Liver (tissue), 9 donors: ENCODE measurements around the gene LRRC7. TPM values are rescaled to one million over a fixed set of nuclear protein-coding genes. Genes with fewer than 3 reads are reported as not detected.

Experiments used
- DNase-seq: peaks from one replicate; pipeline ENCODE4 v3.0.0-alpha.2; 2017; ENCODE audit warnings: low spot score
- H3K27ac ChIP-seq, 2 donors: one replicate each; pipeline ENCODE4 v1.7.0; 2013; ENCODE audit warnings: inconsistent platforms in 2 of 2, low read length in 2 of 2, control low read depth in 1 of 2, low read depth in 1 of 2, mild to moderate bottlenecking in 1 of 2
- H3K27me3 ChIP-seq, 4 donors: one replicate each; pipeline versions ENCODE4 v1.6.1 to v1.7.0; 2013; ENCODE audit warnings: low read length in 3 of 4, inconsistent platforms in 1 of 4, mild to moderate bottlenecking in 1 of 4, moderate library complexity in 1 of 4; ENCODE audit not compliant: control insufficient read depth in 4 of 4, insufficient read depth in 4 of 4
- H3K36me3 ChIP-seq, 4 donors: one replicate each; pipeline versions ENCODE4 v1.6.1 to v1.7.0; 2013; ENCODE audit warnings: low read length in 3 of 4, mild to moderate bottlenecking in 3 of 4, low read depth in 1 of 4, moderate library complexity in 1 of 4; ENCODE audit not compliant: control insufficient read depth in 4 of 4, insufficient read depth in 3 of 4
- H3K4me1 ChIP-seq, 4 donors: one replicate each; pipeline versions ENCODE4 v1.6.1 to v1.7.0; 2013; ENCODE audit warnings: low read length in 3 of 4, mild to moderate bottlenecking in 3 of 4, moderate library complexity in 1 of 4; ENCODE audit not compliant: control insufficient read depth in 4 of 4, insufficient read depth in 4 of 4
- H3K4me3 ChIP-seq, 3 donors: one replicate each; pipeline versions ENCODE4 v1.6.1 to v1.7.0; 2013; ENCODE audit warnings: low read length in 3 of 3, control low read depth in 1 of 3, low read depth in 1 of 3, mild to moderate bottlenecking in 1 of 3
- H3K9ac ChIP-seq, 2 donors: one replicate each; pipeline ENCODE4 v1.7.0; 2013; ENCODE audit warnings: low read length in 2 of 2, mild to moderate bottlenecking in 2 of 2, moderate library complexity in 2 of 2, control low read depth in 1 of 2, low read depth in 1 of 2
- H3K9me3 ChIP-seq, 4 donors: one replicate each; pipeline versions ENCODE4 v1.6.1 to v1.7.0; 2013; ENCODE audit warnings: low read length in 3 of 4; ENCODE audit not compliant: control insufficient read depth in 4 of 4
- EGR1 ChIP-seq, 2 donors: IDR thresholded peaks; 2 replicates each; pipeline ENCODE4 v1.6.1; 2016 to 2018; ENCODE audit warnings: antibody characterized with exemption in 2 of 2, low read depth in 2 of 2
- FOXA1 ChIP-seq: IDR thresholded peaks from 2 replicates; pipeline ENCODE4 v1.6.1; 2016; ENCODE audit warnings: antibody characterized with exemption
- FOXA2 ChIP-seq: IDR thresholded peaks from 2 replicates; pipeline ENCODE4 v1.6.1; 2016; ENCODE audit warnings: antibody characterized with exemption
- GABPA ChIP-seq, 2 donors: IDR thresholded peaks in 1 of 2; conservative IDR thresholded peaks in 1 of 2; 2 replicates each; pipeline ENCODE4 v1.6.1; 2016; ENCODE audit warnings: antibody characterized with exemption in 2 of 2, mild to moderate bottlenecking in 1 of 2, moderate library complexity in 1 of 2
- HNF4A ChIP-seq, 2 donors: conservative IDR thresholded peaks; 2 replicates each; pipeline ENCODE4 v1.6.1; 2016; ENCODE audit warnings: antibody characterized with exemption in 2 of 2, mild to moderate bottlenecking in 2 of 2
- HNF4G ChIP-seq: IDR thresholded peaks from 2 replicates; pipeline ENCODE4 v1.6.1; 2016; ENCODE audit warnings: antibody characterized with exemption
- JUND ChIP-seq, 2 donors: IDR thresholded peaks; 2 replicates each; pipeline ENCODE4 v1.6.1; 2016; ENCODE audit warnings: antibody characterized with exemption in 2 of 2
- NR2F2 ChIP-seq: IDR thresholded peaks from 2 replicates; pipeline ENCODE4 v1.6.1; 2016; ENCODE audit warnings: antibody characterized with exemption
- RAD21 ChIP-seq, 2 donors: IDR thresholded peaks; 2 replicates each; pipeline ENCODE4 v1.6.1; 2016; ENCODE audit warnings: antibody characterized with exemption in 2 of 2, mild to moderate bottlenecking in 2 of 2
- RXRA ChIP-seq, 2 donors: IDR thresholded peaks; 2 replicates each; pipeline ENCODE4 v1.6.1; 2017 to 2018; ENCODE audit warnings: antibody characterized with exemption in 2 of 2, mild to moderate bottlenecking in 1 of 2
- SP1 ChIP-seq: IDR thresholded peaks from 2 replicates; pipeline ENCODE4 v1.6.1; 2018; ENCODE audit warnings: antibody characterized with exemption, mild to moderate bottlenecking
- TAF1 ChIP-seq: conservative IDR thresholded peaks from 2 replicates; pipeline ENCODE4 v1.6.1; 2016; ENCODE audit warnings: antibody characterized with exemption, mild to moderate bottlenecking
- YY1 ChIP-seq: IDR thresholded peaks from 2 replicates; pipeline ENCODE4 v1.6.1; 2016; ENCODE audit warnings: antibody characterized with exemption, mild to moderate bottlenecking
- WGBS: extraction: QIAGEN DNeasy Blood & Tissue Kit; methylation state at CpG from one replicate; pipeline ENCODE4 v1.1.7; 2013; 5-methylcytosine and 5-hydroxymethylcytosine counted together
- polyA plus RNA-seq, 2 donors: library from polyadenylated mRNA; stranded (reverse) in 1 of 2; unstranded in 1 of 2; fragments of 200-250 nt in 1 of 2; fragments of >200 nt in 1 of 2; fragmentation: Nextera tagmentation in 1 of 2; extraction: Ambion mirVana in 1 of 2; gene quantifications; one replicate each; pipeline versions ENCODE4 v1.2.1 to v1.2.3, GENCODE V29; 2013 to 2015
- total RNA-seq, 2 donors: library from RNA; depleted of rRNA; stranded (reverse); fragments of >200 nt; gene quantifications; one replicate each; pipeline ENCODE4 v1.2.3, GENCODE V29; 2014
- TF ChIP-seq, protein P1 (sequence below): IDR thresholded peaks from 2 replicates; pipeline ENCODE4 v1.6.1; 2016; ENCODE audit warnings: antibody characterized with exemption
- TF ChIP-seq, protein P2 (sequence below): fragments of 150-350 bp; IDR thresholded peaks from 2 replicates; pipeline ENCODE4 v1.5.1; 2017; ENCODE audit warnings: improper control_type of control experiment, low read depth, low read length; ENCODE audit not compliant: missing input control
- TF ChIP-seq, protein P3 (sequence below): IDR thresholded peaks from 2 replicates; pipeline ENCODE4 v1.6.1; 2016; ENCODE audit warnings: antibody characterized with exemption, mild to moderate bottlenecking
- TF ChIP-seq, protein P4 (sequence below): IDR thresholded peaks from 2 replicates; pipeline ENCODE4 v1.6.1; 2016; ENCODE audit warnings: antibody characterized with exemption
- donor health status: healthy.
- donor health status: healthy.
- donor health status: healthy.
- donor health status: healthy.
- donor health status: healthy.

The LRRC7 gene
- total and polyA plus RNA-seq, 4 donors, result 0.08 to 1.1 (median 0.67) TPM

DNA sequence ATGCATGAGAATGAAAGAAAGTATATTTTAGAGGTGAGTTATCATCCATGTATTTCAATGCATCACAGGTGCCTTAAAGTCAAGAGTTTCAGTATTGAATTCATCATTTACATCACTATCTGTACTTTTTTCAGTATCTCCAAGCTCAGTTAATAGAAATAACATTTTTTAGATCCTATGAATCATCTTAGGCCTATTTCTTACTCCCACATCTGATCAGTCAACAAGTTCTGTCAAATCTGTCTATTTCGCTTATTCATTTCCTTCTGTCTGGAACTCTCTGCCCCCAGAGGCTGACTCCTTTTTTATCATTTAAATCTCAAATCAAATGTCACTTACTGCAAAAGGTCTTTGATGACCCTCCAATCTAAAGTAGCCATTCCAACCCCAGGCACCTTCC lies 295.2 kb downstream of the LRRC7 start (continued):
- no peak for TF ChIP-seq TAF1
- TF ChIP-seq YY1, result no peak

DNA sequence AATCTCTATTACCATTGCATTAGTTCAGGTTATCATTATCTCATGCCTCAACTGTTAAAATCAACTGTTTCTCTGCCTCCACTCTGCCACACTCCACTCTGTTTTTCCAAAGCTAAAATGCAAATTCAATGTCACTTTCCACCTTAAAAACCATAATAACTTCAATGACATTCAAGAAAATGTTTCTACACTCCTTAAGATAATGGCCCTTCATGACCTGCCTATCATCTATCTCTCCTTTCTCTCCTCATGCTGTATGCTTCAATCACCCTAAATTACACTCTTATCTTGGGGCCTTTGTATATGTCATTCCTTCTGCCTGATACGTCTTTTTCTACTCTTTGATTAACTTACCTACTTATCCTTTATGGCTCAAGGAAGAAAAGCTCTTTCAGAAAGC lies 296.0 kb downstream of the LRRC7 start:
- TF ChIP-seq, protein P1, sequence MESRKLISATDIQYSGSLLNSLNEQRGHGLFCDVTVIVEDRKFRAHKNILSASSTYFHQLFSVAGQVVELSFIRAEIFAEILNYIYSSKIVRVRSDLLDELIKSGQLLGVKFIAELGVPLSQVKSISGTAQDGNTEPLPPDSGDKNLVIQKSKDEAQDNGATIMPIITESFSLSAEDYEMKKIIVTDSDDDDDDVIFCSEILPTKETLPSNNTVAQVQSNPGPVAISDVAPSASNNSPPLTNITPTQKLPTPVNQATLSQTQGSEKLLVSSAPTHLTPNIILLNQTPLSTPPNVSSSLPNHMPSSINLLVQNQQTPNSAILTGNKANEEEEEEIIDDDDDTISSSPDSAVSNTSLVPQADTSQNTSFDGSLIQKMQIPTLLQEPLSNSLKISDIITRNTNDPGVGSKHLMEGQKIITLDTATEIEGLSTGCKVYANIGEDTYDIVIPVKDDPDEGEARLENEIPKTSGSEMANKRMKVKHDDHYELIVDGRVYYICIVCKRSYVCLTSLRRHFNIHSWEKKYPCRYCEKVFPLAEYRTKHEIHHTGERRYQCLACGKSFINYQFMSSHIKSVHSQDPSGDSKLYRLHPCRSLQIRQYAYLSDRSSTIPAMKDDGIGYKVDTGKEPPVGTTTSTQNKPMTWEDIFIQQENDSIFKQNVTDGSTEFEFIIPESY, result no peak
- TF ChIP-seq, protein P2, sequence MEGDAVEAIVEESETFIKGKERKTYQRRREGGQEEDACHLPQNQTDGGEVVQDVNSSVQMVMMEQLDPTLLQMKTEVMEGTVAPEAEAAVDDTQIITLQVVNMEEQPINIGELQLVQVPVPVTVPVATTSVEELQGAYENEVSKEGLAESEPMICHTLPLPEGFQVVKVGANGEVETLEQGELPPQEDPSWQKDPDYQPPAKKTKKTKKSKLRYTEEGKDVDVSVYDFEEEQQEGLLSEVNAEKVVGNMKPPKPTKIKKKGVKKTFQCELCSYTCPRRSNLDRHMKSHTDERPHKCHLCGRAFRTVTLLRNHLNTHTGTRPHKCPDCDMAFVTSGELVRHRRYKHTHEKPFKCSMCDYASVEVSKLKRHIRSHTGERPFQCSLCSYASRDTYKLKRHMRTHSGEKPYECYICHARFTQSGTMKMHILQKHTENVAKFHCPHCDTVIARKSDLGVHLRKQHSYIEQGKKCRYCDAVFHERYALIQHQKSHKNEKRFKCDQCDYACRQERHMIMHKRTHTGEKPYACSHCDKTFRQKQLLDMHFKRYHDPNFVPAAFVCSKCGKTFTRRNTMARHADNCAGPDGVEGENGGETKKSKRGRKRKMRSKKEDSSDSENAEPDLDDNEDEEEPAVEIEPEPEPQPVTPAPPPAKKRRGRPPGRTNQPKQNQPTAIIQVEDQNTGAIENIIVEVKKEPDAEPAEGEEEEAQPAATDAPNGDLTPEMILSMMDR, result no peak
- TF ChIP-seq FOXA2, result no peak
- no peak for TF ChIP-seq YY1
- TF ChIP-seq EGR1 (IDR thresholded peaks at IDR 0.05; ENCODE audit: low read depth in 2 of 2), result no peak
- no peak for TF ChIP-seq NR2F2
- no peak for TF ChIP-seq HNF4A (conservative IDR thresholded peaks at IDR 0.05)
- TF ChIP-seq TAF1, result no peak
- TF ChIP-seq SP1, result no peak
- TF ChIP-seq, protein P3, sequence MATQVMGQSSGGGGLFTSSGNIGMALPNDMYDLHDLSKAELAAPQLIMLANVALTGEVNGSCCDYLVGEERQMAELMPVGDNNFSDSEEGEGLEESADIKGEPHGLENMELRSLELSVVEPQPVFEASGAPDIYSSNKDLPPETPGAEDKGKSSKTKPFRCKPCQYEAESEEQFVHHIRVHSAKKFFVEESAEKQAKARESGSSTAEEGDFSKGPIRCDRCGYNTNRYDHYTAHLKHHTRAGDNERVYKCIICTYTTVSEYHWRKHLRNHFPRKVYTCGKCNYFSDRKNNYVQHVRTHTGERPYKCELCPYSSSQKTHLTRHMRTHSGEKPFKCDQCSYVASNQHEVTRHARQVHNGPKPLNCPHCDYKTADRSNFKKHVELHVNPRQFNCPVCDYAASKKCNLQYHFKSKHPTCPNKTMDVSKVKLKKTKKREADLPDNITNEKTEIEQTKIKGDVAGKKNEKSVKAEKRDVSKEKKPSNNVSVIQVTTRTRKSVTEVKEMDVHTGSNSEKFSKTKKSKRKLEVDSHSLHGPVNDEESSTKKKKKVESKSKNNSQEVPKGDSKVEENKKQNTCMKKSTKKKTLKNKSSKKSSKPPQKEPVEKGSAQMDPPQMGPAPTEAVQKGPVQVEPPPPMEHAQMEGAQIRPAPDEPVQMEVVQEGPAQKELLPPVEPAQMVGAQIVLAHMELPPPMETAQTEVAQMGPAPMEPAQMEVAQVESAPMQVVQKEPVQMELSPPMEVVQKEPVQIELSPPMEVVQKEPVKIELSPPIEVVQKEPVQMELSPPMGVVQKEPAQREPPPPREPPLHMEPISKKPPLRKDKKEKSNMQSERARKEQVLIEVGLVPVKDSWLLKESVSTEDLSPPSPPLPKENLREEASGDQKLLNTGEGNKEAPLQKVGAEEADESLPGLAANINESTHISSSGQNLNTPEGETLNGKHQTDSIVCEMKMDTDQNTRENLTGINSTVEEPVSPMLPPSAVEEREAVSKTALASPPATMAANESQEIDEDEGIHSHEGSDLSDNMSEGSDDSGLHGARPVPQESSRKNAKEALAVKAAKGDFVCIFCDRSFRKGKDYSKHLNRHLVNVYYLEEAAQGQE, result no peak
- TF ChIP-seq RAD21 (IDR thresholded peaks at IDR 0.05), result no peak
- no peak for TF ChIP-seq RXRA (IDR thresholded peaks at IDR 0.05)
- TF ChIP-seq, protein P4, sequence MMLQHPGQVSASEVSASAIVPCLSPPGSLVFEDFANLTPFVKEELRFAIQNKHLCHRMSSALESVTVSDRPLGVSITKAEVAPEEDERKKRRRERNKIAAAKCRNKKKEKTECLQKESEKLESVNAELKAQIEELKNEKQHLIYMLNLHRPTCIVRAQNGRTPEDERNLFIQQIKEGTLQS, result no peak
- no peak for TF ChIP-seq FOXA1
- TF ChIP-seq JUND (IDR thresholded peaks at IDR 0.05), result no peak
- no peak for TF ChIP-seq HNF4G
- TF ChIP-seq GABPA (IDR thresholded peaks at IDR 0.05 in 1 of 2, conservative IDR thresholded peaks at IDR 0.05 in 1 of 2), result no peak
- Histone ChIP-seq H3K27me3 (no peaks in the 10 kb centered on the region), H3K4me3 (no peak overlapping the region), H3K9ac (no peak overlapping the region), H3K9me3 (no peaks in the 10 kb centered on the region), H3K36me3 (no peaks in the 10 kb centered on the region), H3K4me1 (no peaks in the 10 kb centered on the region), H3K27ac (no peak overlapping the region)
- 75% methylated on average over 1 of the region's 1 CpG for WGBS
- DNase-seq, result no peak
